Ovary (tissue), 3 donors: ENCODE measurements around the gene ENOX1.

Experiments
- CTCF ChIP-seq, 3 donors: fragments of 450-650 bp in 2 of 3; fragments of 200-600 bp in 1 of 3; IDR thresholded peaks; one replicate each; pipeline versions ENCODE4 v1.5.1 to v1.8.0; 2016 to 2022; ENCODE audit warnings: antibody characterized with exemption in 3 of 3, mild to moderate bottlenecking in 1 of 3
- EP300 ChIP-seq: sonication (generic); formaldehyde crosslinking; IDR thresholded peaks from one replicate; pipeline ENCODE4 v1.6.1; 2017; ENCODE audit warnings: antibody characterized with exemption
- donor health status: DM: no; HTN: no; CAD: no.

- TF ChIP-seq CTCF (IDR thresholded peaks at IDR 0.05), result no peak
- TF ChIP-seq EP300, result no peak
Observed at GRCh38 chr13:43776006-43776405, 10.8 kb downstream of the ENOX1 start.
